Measurements from ENCODE around the gene AGBL3.
"Not testable (repeated sequence)": the region's sequence is repeated elsewhere in the genome, so short reads cannot be mapped to it uniquely, and the experiment has no call there.

The AGBL3 gene

DNA sequence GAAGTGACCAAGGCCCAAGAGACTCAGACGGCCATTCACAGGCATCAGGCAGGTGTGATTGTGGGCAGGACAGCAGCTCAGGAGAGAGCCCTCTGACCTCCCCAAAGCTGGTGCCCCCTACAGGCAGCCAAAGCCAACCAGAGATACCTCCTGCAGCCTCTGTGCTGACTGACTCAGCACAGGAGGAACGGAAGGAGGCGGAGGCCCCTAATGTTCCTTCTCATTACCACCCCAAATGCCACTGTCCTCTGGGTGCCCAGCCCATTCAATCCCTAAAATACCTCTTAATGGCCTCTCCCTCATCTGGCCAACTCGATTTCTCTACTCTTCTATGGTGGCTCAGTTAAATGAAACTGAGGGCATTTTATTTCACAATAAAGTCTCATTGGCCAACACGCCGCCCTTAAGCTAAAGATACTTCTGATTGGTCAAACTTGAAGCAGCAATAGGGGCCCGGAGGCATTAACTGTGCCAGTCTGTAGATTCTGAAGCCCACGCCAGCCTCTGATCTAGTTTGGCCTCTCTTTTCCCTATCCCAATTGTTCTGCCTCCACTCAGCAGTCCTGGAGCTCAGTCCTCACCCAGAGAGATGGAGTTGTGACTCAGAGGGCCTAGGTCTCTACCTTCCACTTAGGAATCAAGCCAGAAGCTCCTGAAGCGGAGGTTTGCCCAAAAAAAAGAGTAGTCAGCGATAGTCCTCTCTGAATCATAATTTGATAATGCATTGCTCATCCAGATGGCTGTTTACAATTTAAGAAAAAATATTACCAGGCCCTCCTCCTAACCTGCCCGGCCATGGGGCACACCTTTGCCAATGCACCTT, 183.0 kb downstream of the AGBL3 start:
- peak; percentile 50 for DNase-seq

DNA sequence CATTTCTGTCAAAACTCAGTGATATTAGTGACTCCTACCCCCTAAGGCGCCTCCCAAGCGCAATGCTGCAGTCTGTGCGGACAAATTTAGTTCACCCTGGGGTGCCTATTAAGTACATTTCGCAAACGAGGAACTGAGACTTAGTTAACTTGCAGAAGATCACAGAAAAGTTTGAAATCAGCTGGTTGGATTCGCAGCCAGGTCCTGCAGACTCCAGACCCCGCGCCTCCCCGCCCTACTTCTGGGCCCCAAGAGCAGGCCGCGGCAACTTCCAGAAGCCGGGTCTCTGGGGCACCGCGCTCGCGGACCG, 183.6 kb downstream of the AGBL3 start:
- peak; percentile 19 for DNase-seq

DNA sequence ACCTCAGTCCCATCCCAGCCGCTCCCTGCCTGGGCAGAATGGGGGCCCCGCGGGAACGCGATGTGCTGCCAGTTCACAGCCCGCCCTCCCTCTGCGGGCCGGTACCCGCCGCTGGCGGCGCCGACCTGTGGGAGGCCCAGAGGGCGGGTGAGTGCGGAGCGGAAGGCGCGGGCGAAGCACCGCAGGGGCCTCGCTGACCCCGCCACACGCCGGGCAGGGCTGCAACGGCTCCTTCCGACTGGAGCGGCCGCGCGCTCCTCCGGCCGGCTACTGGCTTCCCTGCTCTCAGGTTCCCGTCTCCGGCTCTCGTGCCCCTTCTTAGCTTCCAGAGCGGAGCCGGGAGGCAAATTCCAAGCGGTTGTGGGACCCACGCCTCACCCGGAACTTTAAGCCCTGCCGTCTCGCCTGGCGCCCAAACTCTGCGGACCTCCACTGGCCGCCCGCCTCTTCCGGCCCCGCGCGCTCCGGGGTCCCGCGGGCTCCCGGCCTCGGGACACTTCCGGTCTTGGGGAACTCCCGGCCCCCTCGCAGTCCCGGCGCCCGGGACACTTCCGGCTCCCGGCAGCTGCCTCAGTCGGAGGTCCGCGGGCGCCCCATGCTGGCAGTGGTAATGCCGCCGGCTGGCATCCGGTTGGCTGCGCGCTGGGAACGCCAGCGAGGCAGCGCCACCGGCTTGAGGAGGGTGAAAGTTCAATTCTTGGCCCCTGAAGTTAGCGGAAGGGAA, 184.1 kb downstream of the AGBL3 start, which contains the start of gene CYREN:
TSS of gene CYREN (minus strand) at position 434 of the 724 bp plus-strand sequence. CDS start 1,785 bp downstream, outside the sequence.
- peak; percentile 95 for DNase-seq

DNA sequence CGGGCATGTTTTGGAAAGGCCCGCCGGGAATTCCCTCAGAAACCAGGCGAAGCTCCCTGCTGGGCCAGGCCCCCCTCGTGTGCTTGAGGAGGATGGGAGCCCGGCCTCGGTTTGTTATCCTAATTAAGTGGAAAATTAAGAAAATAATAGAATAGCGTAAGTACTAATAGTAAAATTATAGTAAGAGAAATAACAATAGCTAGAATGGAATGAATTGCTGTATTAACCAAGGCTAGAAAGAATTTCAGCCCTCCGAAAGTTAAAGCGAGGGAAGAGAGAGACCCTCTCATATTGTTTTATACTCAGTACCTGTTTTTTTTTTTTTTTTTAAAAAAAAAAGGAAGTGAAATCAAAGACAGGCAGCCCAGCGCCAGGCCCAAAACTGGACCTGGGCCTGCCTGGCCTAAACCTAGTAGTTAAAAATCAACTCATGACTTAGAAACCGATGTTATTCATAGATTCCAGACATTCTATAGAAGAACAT, 184.7 kb downstream of the AGBL3 start:
- DNase-seq, result not testable (repeated sequence)

DNA sequence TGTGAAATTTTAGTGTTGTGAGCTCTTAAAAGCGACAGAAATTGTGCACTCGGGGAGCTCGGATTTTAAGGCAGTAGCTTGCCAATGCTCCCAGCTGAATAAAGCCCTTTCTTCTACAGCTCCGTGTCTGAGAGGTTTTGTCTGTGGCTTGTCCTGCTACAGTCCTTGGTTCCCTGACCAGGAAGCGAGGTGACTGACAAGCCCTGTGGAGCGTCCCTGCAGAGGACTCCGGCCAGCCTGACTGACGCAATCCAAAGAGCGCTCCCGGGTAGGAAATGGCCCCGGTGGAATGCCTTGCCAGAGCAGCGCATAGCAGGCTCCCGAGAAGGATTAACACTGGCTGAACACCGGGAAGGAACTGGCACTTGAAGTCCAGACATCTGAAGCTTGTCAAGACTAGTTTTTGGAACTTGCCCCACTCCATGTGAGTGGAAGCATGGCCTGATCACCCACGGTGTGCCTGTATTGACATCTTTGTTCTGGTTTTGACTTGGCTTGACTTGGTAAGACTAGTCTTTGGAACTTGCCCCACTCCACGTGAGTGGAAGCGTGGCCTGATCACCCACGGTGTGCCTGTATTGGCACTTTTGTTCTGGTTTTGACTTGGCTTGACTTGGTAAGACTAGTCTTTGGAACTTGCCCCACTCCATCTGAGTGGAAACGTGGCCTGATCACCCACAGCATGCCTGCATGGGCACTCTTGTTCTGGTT, 185.4 kb downstream of the AGBL3 start:
- not testable (repeated sequence) for DNase-seq

DNA sequence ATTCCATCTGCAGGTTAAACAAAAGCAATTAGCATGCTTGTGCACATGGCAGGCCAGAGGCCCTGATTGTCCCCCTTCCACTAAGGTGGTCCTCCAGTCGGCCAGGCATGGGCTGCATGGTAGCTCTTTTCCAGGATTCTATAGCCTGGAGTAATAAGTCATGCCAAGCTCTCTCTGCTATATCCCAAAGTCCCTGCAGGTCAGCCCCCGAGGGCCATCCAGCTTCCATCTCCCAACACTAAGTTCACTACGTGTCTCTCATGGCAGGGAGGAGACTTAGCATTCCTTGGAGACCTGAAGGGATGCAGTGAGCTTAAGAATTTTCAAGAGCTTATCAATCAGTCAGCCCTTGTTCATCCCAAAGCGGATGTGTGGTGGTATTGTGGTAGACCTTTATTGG, 187.6 kb downstream of the AGBL3 start:
- not testable (repeated sequence) for DNase-seq

DNA sequence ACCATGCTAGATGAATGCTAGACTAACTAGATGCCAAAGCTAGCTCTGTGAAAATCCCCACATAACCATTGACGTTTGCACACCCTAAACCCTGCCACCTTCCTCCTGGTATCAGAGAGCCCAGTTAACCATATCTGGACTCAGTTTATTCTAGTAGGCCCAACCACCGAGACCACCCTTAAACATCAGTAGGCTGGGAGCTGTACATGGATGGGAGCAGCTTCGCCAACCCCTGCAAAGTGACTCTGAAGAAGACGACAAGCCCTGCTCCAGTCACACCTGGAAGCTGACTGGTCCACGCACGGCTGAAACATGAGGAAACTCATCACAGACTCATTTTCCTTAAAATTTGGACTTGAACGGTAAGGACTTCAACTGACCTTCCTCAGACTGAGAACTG, 188.6 kb downstream of the AGBL3 start:
- no peak for DNase-seq

DNA sequence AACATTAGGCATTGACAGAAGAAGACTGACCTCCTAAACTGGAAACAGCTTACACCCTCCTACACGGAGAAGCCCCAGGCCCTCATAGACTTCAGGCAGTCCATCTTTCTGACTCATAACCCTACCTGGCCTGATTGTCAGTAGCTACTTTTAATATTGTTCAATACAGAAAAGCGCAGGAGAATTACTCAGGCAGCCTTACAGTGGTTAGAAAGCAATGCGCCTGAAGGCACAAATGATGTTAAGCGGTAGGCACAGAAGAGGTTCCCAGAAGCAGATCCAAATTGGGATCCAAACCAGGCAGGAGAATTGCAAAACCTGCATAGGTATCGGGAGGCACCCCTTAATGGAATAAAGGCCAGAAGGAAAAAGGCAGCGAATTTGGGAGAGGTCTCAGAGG, 189.6 kb downstream of the AGBL3 start:
- no peak for DNase-seq

DNA sequence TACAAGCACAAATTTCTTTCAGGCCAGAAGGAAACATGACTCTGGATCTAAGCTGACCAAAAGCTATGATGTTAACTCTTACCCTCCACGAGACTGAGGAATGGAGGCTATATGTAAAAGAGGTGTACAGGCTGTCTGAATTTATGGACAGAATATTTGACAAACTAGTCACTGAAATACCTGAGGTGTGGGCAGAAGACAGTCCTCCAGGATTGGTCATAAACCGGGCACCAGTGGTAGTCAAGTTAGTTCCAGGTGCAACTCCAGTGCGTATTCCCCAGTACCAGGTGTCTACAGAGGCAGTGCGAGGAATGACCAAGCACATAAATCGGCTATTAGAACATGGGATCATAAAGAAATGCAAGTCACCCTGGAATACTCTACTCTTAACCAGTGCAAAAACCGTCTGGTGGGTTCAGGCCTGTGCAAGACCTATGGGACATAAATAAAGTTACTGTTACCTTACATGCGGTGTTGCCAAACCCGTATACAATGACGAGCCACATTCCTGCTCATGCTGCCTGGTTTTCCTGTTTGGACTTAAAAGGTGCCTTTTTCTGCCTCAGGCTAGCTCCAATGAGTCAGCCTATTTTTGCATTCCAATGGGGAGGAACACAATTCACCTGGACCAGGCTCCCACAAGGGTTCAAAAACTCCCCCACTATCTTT, 190.9 kb downstream of the AGBL3 start:
- DNase-seq, result no peak

DNA sequence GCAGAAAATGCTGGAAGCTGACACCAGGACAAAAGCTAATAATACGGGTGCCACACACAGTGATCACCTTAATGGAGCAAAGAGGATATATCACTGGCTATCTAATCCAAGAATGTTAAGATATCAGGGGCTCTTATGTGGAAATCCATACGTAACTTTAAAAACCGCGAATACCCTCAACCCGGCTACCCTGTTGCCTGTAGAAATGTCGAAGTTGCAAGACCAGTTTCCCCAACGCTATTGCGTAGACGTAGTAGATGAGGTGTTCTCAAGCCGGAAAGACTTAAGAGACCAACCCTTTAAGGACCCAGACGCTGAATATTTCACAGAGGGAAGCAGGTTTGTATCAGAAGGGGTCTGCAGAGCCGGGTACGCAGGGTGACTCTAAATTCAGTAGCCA, 192.1 kb downstream of the AGBL3 start:
- no peak for DNase-seq

DNA sequence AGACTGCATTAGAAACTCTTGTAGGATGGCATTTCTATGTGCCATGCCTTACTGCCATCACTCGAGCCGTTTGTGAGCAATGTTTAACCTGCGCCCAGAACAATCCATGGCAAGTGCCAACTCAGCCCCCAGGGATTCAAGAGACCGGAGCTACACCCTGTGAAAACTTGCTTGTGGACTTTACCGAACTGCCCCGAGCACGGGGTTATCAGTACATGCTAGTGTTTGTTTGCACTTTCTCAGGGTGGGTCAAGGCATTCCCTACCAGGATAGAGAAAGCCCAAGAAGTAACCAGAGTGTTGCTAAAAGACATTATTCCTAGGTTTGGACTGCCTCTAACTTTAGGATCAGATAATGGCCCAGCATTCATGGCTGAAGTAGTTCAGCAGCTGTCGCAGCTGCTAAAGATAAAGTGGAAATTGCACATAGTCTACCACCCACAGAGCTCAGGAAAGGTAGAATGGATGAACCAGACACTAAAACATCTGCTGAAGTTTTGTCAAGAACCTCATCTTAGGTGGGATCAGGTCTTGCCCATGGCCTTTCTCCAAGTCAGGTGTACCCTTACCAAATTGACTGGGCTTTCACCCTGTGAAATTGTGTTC, 193.1 kb downstream of the AGBL3 start:
- DNase-seq, result no peak

DNA sequence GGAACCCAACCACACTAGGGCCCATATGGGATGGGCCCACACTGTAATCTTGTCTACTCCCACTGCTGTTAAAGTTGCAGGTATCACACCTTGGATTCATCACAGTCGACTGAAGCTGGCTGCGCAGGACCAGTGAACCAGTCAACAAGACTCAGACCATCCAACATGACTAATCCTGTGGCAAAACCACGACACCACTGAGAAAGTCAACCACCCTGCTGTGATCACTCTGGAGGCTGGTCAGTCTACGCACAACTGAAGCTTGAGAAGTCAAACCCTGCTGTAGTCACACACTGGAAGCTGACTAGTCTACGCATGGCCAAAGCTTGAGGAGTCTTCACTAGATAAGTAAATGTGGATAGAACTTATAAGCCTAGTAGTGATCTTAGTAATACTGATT, 193.8 kb downstream of the AGBL3 start:
- DNase-seq, result no peak

DNA sequence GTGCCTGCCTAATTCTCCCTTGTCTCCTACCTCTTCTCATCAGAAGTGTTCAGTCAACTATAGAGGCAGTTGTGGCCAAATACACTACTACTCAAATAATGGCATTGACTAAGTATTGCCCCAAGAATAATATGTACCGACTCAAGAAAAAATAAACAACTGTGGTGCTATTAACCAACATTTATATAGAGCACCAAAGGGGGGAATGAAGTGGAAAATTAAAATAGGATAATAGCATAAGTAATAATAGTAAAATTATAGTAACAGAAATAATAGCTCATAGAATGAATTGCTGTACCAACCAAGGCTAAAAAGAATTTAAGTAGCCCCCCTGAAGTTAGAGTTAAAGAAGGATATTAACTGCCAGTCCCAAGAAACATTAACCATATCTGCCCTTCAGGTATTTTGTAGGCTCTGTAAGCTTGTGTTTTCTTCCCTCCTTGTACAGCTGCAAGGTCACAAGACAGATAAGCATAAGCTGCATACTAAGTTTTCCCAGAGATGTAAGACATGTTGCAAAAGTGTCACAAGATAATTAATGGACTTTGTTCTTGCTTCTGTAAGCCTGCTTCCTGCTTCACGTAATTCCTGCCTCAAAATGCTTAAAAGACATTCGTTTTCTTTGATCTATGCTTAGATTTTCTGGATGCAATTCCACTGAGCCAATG, 195.1 kb downstream of the AGBL3 start:
- DNase-seq, result no peak

DNA sequence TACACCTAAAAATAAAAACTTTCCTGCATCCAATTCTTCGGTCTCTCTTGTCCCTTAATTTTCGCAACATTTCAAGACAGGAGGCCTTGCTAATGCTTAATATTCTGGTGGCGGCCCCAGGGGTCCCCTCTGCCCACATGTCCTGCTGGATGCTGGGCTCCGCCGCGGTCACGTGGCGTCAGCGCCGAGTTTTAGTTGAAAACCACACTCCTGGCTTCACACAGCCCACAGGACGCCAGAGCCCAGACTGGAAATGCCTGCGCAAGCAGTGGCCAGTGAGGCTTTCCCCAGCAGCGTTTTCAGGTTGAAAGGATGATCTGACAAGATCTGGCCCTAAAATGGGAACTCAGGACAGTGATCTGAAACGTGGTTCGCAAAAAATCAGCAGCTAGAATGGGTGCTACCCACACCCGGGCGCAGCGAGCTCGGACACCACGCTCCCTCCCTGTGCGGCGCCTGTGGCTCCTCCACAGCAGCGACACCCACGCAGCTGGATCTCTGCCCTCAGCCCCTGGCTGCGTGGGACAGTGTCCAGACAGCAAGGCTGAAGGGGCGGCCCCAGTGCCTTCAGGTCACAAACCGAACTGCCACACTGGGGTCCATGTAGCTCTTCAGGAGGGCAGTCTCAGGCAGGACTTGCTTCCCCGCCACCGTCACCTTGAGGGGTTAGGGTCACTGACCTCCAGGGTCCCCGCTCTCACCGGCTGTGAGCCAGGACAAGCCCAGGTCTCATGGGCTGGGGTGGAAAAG, 195.8 kb downstream of the AGBL3 start:
- DNase-seq, result no peak

DNA sequence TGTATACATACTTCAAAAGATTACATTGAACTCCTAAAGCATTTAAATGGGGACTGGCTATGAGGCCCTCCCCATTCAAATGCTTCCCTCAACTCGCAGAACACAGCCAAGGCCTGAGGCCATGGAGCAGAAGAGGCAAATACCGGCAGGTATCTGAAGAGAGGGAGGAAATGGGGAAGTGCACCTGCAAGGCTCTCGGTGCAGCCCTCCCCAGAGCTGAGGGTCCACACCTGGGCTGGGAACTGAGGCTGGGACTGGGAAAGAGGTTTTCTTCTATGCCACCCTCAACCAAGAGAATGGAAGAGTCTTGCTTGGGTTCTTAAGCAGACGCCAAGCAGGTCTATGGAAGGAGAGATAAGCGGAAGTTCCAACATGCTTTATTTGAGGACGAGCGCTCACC, 197.2 kb downstream of the AGBL3 start:
- DNase-seq, result no peak

DNA sequence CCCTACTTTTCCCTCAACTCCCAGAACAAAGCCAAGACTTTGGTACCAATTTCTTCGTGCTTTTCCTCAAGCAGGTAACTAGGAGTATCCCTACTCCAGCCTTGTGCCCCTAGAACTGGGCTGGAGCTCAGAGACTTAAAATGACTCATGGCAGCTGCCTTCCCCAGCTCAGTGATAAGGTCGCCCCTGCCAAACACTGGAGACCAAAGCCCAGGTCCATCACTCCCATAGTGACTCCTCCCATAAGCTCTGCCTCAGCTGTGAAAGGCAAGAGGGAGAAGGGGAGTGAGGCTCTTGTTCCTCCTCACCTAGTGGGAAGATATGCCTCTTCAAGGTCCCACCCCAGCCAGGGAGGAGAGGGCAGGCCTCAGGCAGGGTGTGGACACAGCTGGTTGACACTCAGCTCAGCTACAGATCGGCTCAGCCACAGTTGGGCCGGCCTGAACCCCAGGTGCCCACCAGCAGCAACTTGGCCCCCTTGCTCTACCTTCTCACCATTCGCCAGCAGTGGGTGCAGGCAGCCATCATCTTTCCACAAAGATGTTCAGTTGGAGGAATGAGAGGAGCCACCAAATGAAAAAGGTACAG, 198.0 kb downstream of the AGBL3 start:
- no peak for DNase-seq

Data from HCEC 1CT (cell line).